MM.1S (cell line): ENCODE results near the gene NPAS1.

Experiments used
- DNase-seq: peaks from one replicate; pipeline ENCODE4 v3.0.0-alpha.2; 2015
- H2AFZ ChIP-seq: fragments of 300-600 bp; sonication (generic); 2 replicates; pipeline ENCODE4 v1.6.0; 2016; ENCODE audit warnings: antibody characterized with exemption, low read length
- H3F3A ChIP-seq: fragments of 300-600 bp; sonication (generic); 2 replicates; pipeline ENCODE4 v1.6.1; 2016; ENCODE audit warnings: mild to moderate bottlenecking, antibody characterized with exemption, low read length, moderate library complexity, mixed read lengths; ENCODE audit not compliant: insufficient read depth
- H3K27ac ChIP-seq: fragments of 300-600 bp; sonication (generic); 2 replicates; pipeline ENCODE4 v1.5.1; 2016; ENCODE audit warnings: mild to moderate bottlenecking, low read length
- H3K27me3 ChIP-seq: fragments of 300-600 bp; sonication (generic); replicated peaks from 2 replicates; pipeline ENCODE4 v1.6.0; 2016; ENCODE audit warnings: low read length; ENCODE audit not compliant: insufficient read depth
- H3K36me3 ChIP-seq: fragments of 300-600 bp; sonication (generic); replicated peaks from 2 replicates; pipeline ENCODE4 v1.6.1; 2016; ENCODE audit warnings: mild to moderate bottlenecking, low read length, mixed read lengths; ENCODE audit not compliant: insufficient read depth
- H3K4me1 ChIP-seq: fragments of 300-600 bp; sonication (generic); 2 replicates; pipeline ENCODE4 v1.6.1; 2016; ENCODE audit warnings: low read length, mixed read lengths
- H3K4me2 ChIP-seq: fragments of 300-600 bp; sonication (generic); 2 replicates; pipeline ENCODE4 v1.6.0; 2016; ENCODE audit warnings: low read depth, low read length
- H3K4me3 ChIP-seq: fragments of 300-600 bp; sonication (generic); 2 replicates; pipeline ENCODE4 v1.5.1; 2016; ENCODE audit warnings: low read length, mixed read lengths
- H3K79me2 ChIP-seq: fragments of 300-600 bp; sonication (generic); 2 replicates; pipeline ENCODE4 v1.6.1; 2016; ENCODE audit warnings: mixed run types, low read length, mixed read lengths
- H3K9ac ChIP-seq: fragments of 300-600 bp; sonication (generic); 2 replicates; pipeline ENCODE4 v1.6.1; 2016; ENCODE audit warnings: low read length, mixed read lengths
- H3K9me2 ChIP-seq: fragments of 300-600 bp; sonication (generic); replicated peaks from 2 replicates; pipeline ENCODE4 v1.6.1; 2016; ENCODE audit warnings: mild to moderate bottlenecking, low read length, mixed read lengths; ENCODE audit not compliant: insufficient read depth
- H3K9me3 ChIP-seq: fragments of 300-600 bp; sonication (generic); replicated peaks from 2 replicates; pipeline ENCODE4 v1.6.1; 2016; ENCODE audit warnings: mild to moderate bottlenecking, low read length, mixed read lengths; ENCODE audit not compliant: insufficient read depth
- H4K20me1 ChIP-seq: fragments of 300-600 bp; sonication (generic); 2 replicates; pipeline ENCODE4 v1.6.1; 2016; ENCODE audit warnings: mild to moderate bottlenecking, low read length, moderate library complexity, mixed read lengths; ENCODE audit not compliant: insufficient read depth
- EZH2 ChIP-seq: fragments of 300-600 bp; sonication (generic); optimal IDR thresholded peaks from 2 replicates; pipeline ENCODE3; 2017; ENCODE audit warnings: low read depth, mild to moderate bottlenecking, antibody characterized with exemption, low read length, mixed read lengths
- EZH2phosphoT487 ChIP-seq: fragments of 300-600 bp; sonication (generic); IDR thresholded peaks from 2 replicates; pipeline ENCODE4 v1.6.1; 2018; ENCODE audit warnings: antibody characterized with exemption, low read length
- TF ChIP-seq, protein P1 (sequence below): fragments of 300-600 bp; sonication (generic); IDR thresholded peaks from 2 replicates; pipeline ENCODE4 v1.5.1; 2016; ENCODE audit warnings: antibody characterized with exemption, low read length, mixed read lengths

Gene NPAS1

DNA sequence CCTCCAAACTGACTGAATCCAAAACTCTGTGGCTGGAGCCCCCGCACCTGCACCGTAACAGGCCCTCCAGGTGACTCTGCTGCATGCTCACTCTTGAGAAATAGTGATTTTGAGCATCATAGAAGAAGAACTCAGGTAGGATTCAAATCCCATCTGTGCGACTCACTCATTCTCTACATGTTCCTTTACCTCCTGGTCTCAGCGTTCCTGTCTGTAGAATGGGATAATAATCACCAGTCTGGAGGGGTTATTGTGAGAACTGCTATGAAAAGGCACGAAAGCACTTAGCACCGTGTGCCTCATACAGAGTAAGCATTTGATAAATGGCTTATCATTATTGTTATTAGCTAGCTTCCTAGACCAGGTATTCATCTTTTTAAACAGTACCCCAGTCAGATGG lies 36.5 kb upstream of the NPAS1 start:
- no peak overlapping the region for H3K9ac ChIP-seq

DNA sequence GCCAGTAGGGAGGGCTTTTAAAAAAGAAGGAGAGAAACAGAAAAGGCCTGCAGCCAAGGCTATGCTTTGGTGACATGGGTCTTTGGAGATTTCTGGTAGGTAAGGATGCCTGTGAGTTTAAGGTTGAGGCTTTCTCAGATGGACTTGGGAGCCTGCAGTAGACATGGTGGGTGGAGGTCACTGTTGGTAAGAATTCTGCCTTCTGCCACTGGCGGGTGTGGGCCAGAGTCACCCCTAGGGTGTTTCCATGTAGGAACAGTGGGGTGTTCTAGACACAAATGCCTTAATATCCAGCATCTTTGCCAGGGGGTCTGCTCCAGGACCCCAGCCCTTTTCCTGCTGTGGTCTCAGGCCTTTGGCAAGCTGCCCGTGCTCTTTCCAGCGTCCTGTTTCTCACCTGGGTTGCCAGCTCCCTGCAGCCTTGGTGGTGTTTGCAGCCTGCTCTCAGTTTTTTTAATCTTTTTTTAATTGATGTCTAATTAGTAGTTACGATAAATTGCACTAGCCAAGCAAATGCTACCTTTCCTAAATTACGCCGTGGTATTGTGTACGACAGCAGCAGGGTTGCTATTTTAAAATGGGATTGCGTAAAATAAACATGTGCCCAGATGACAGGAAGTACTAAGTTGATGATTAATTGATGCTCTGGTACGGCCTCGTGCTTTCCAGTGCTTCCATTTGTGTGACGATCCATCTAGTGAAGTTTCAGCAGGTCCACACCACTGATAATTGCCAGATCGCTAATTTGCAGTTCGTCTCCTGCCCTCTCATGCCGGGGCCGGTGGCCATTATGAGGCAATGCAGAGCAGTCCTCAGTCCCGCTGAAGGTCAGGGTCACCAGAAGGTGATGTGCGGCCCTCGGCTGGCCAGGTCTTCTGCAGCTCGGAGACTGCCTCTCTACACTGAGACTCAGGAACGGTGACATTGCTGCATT lies 35.3 kb upstream of the NPAS1 start:
- Histone ChIP-seq H3K27me3 (no peaks in the 10 kb centered on the region), H4K20me1 (no peaks in the 10 kb centered on the region), H3K4me2 (no peak overlapping the region), H3F3A (no peaks in the 10 kb centered on the region), H3K36me3 (no peaks in the 10 kb centered on the region), H2AFZ (no peak overlapping the region), H3K9me2 (no peaks in the 10 kb centered on the region), H3K9me3 (no peaks in the 10 kb centered on the region), H3K4me3 (no peak overlapping the region), H3K79me2 (no peaks in the 10 kb centered on the region), H3K27ac (no peak overlapping the region), H3K9ac (no peak overlapping the region), H3K4me1 (peaks cover 12% of the 10 kb centered on the region)
- no peak for DNase-seq
- no peak for TF ChIP-seq EZH2
- no peak for TF ChIP-seq EZH2phosphoT487
- TF ChIP-seq, protein P1, sequence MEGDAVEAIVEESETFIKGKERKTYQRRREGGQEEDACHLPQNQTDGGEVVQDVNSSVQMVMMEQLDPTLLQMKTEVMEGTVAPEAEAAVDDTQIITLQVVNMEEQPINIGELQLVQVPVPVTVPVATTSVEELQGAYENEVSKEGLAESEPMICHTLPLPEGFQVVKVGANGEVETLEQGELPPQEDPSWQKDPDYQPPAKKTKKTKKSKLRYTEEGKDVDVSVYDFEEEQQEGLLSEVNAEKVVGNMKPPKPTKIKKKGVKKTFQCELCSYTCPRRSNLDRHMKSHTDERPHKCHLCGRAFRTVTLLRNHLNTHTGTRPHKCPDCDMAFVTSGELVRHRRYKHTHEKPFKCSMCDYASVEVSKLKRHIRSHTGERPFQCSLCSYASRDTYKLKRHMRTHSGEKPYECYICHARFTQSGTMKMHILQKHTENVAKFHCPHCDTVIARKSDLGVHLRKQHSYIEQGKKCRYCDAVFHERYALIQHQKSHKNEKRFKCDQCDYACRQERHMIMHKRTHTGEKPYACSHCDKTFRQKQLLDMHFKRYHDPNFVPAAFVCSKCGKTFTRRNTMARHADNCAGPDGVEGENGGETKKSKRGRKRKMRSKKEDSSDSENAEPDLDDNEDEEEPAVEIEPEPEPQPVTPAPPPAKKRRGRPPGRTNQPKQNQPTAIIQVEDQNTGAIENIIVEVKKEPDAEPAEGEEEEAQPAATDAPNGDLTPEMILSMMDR: no peak

More for the DNA sequence above, 36.5 kb upstream of the NPAS1 start:
- Histone ChIP-seq H3K79me2 (no peaks in the 10 kb centered on the region), H3K4me1 (peaks cover 12% of the 10 kb centered on the region), H3K36me3 (no peaks in the 10 kb centered on the region), H3F3A (no peaks in the 10 kb centered on the region), H4K20me1 (no peaks in the 10 kb centered on the region), H2AFZ (no peak overlapping the region), H3K27me3 (no peaks in the 10 kb centered on the region), H3K4me2 (no peak overlapping the region), H3K9me2 (no peaks in the 10 kb centered on the region), H3K4me3 (no peak overlapping the region), H3K27ac (no peak overlapping the region), H3K9me3 (no peaks in the 10 kb centered on the region)
- no peak for DNase-seq
- TF ChIP-seq EZH2 (no peak), EZH2phosphoT487 (no peak)
- TF ChIP-seq, protein P1: no peak

DNA sequence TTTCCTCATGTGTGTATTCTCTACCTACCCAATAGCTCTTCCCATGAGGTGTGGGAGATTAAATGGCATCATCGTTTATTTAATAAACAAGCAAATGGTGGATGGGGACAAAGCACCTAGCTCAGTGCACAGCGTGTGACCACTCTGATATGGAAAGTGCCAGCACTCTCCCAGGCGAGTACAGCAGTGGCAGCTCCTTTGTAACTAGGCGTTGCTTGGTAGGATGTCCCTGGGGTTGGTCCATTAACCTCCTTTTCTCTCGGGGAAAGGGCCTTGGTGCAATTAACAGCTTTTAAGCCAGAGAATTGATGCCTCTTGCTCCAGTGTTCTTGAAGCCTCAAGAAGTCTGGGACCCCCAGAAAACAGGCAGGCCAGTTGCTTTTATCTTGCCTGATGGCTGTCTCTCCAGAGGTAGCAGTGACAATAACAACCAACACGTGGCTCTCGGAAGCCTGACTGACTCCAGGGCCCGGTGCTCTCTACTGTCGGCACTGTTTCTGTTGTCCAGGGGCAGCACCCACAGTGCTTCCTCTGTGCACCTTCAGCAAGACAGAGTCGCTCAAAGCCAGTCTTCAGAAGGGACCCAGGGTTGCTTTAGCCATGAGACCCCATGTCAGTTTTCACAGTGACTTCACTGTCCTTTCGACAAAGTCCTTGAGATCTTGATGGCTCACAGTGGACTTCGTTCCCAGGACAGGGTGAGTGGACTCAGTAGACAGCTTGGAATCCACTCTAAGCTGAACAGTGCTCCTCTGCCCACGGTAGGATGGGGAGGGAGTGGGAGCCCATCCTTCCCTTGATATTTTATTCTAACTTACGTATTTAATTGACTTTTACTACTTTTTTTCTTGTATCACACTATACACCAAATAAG lies 33.9 kb upstream of the NPAS1 start:
- Histone ChIP-seq H3K9ac (no peak overlapping the region), H3K4me2 (no peak overlapping the region), H3F3A (no peaks in the 10 kb centered on the region)

More for the DNA sequence above, 33.9 kb upstream of the NPAS1 start:
- DNase-seq: no peak
- H3K9me3 ChIP-seq: no peaks in the 10 kb centered on the region
- no peak overlapping the region for H3K4me3 ChIP-seq
- no peaks in the 10 kb centered on the region for H3K36me3 ChIP-seq
- no peaks in the 10 kb centered on the region for H3K79me2 ChIP-seq
- no peak for TF ChIP-seq EZH2
- TF ChIP-seq EZH2phosphoT487: no peak
- TF ChIP-seq, protein P1: no peak
- peaks cover 7% of the 10 kb centered on the region for H3K4me1 ChIP-seq
- no peaks in the 10 kb centered on the region for H3K9me2 ChIP-seq
- H3K27me3 ChIP-seq: no peaks in the 10 kb centered on the region
- H2AFZ ChIP-seq: no peak overlapping the region
- H3K27ac ChIP-seq: no peak overlapping the region
- no peaks in the 10 kb centered on the region for H4K20me1 ChIP-seq
